HG02763 (cell line): ENCODE measurements around the gene SETBP1.

ENCODE experiments used
- ATAC-seq: cut with Tn5 transposase; IDR thresholded peaks from one replicate; pipeline ENCODE4 v1.9.1; 2021; ENCODE audit warnings: mild to moderate bottlenecking, moderate library complexity; ENCODE audit not compliant: unreplicated experiment

Gene SETBP1

GRCh38 chr18:44957461-44957860 lies 276.8 kb downstream of the SETBP1 start:
- no peak for ATAC-seq

GRCh38 chr18:44958040-44958439 lies 277.4 kb downstream of the SETBP1 start:
- no peak for ATAC-seq

- ATAC-seq: no peak
These were observed 277.8 kb downstream of the SETBP1 start for GRCh38 chr18:44958455-44958854.

- no peak for ATAC-seq
These were observed 278.3 kb downstream of the SETBP1 start for GRCh38 chr18:44959013-44959412.

- ATAC-seq: no peak
These were observed 279.9 kb downstream of the SETBP1 start for GRCh38 chr18:44960580-44960979.

DNA sequence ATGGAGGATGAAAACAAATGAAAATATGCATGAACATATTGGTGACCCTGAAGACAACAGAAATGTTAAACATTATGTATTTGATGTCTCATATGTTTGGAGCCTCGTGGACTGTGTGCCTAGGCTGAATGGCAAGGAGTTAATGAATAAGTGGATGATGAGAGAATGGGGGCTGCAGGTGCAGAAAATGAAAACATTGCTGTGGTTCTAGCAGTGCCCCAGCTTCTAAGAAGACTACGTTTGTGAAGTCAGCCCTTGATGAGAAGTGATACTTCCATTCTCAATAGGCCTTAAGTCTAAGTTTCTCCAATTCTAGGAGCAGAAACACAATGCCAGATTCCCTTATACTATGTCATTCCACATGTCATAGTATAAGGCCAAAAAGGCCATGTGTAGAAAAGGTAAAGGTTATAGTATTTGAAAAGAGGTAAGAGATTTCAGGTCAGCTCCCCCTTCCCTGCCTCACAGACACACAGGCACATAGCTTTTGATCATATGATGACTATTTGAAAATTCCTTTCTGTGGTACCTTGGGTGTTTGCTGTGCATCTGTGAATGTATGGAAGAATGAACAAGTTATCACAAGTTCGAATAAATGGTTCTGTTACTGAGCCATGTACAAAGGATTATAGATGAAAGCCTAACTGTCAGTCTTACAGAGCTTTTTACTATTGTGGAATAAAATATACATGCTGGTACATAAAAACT lies 280.8 kb downstream of the SETBP1 start:
- no peak for ATAC-seq

DNA sequence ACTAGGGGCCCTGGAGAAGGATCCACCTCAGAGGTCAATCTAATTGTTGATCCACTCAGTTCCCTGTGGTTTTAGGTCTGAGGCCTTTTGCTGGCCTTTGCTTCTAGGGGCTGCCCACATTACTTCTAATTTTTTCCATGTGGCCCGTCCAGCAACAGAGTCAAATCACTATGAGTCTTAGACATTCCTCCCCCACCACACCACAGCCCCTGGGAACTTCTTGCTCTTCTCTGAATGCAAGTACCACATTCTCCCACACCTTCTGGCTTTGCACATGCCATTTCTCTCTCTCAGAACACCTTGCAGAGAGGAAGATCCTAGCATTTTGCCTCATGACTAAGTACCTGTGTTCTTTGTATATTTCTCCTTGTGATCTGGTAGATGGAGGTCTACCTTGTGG lies 286.9 kb downstream of the SETBP1 start:
- ATAC-seq: no peak

DNA sequence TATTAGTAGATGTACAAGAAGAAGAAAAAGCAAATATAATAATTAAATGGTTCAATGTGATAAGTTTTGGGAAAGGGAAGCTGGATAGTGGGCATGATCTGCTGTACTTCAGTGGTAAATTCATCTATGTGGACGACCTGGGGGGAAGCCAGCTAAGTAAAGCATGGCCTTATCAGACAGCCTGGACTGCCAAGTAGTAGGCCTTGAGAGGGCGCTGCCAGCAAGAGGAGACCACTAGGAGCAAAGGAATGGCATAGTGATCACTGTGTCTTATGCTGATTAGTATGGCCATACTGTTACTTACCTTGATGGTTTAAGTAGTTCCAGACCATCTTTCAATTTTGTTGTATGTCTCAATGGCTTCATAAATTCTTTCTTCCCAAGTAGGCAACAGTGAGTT lies 287.6 kb downstream of the SETBP1 start:
- ATAC-seq: no peak

GRCh38 chr18:44969214-44969795 lies 288.6 kb downstream of the SETBP1 start:
- no peak for ATAC-seq

GRCh38 chr18:44973282-44973681 lies 292.6 kb downstream of the SETBP1 start:
- no peak for ATAC-seq

DNA sequence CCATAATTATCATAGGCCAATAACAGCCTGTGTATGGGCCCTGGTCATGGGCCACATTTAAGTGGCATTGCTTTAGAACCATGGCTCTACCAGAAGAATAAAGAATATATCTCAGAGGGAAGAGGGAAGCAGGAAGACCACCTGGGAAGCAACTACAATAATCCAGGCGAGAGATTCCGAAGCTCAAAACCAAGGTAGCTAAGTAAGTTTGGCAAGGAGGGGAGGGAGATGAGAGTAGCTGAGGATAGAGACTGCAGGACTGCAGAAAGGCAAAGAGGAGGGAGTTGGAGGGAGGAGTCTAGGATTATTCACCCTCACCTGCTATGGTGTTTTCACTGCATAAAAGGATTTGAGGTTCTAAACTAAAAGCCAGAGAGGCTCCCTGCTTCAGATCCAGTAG lies 293.5 kb downstream of the SETBP1 start:
- no peak for ATAC-seq

DNA sequence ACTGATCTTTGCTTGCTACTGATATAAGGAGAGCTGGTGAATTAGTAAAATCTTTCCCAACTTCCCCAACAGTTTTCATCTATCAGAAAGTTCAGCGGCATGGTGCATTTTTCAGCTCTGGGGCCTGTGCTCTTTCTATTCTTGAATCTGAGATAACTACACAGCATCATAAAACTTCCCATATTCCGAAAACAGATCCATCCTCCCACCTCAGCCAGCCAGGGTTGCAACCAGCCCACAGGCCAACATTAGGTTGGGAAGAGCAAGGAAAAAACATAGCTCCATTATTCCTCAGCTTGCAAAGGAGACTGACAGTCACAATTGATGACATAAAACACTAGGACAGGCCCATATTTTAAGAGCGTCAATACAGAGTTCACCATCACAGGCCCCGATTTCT lies 297.2 kb downstream of the SETBP1 start:
- no peak for ATAC-seq

GRCh38 chr18:44979748-44980147 lies 299.1 kb downstream of the SETBP1 start:
- no peak for ATAC-seq

DNA sequence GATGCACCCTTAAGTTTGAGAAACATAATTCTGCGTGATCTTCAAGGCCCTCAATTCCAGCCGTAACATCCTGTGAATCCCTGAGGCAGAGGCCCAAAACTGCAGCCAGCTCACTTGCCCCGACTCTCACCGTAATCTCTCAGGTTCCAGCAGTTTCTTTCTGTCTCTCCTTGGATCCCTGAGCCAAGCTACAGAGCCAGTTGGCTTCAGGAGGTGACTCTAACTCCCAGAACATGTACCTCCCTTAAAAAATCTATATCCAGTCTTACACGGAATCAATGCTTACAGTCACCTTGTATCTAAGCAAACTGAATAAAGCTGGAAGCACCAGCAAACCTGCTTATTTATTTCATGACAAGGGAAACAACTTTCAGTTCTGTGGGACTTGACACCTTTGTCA lies 300.4 kb downstream of the SETBP1 start:
- no peak for ATAC-seq

DNA sequence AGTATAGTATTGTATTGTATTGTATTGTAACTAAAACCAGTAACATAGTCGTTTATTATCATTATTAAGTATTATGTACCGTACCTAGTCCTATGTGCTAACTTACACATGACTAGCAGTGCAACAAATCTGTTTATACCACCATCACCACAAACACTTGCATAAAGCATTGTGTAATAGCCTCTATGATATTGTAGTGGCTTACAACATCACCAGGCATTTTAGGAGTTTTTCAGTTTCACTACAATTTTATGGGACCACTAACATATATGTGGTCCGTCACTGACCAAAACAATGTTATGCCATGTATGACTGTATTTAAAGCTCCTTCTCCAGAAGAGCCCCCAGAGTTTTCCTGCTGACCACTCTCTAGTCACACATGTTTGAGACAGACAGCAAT lies 306.2 kb downstream of the SETBP1 start:
- ATAC-seq: no peak

- no peak for ATAC-seq
These were observed 306.7 kb downstream of the SETBP1 start for GRCh38 chr18:44987371-44987770.

DNA sequence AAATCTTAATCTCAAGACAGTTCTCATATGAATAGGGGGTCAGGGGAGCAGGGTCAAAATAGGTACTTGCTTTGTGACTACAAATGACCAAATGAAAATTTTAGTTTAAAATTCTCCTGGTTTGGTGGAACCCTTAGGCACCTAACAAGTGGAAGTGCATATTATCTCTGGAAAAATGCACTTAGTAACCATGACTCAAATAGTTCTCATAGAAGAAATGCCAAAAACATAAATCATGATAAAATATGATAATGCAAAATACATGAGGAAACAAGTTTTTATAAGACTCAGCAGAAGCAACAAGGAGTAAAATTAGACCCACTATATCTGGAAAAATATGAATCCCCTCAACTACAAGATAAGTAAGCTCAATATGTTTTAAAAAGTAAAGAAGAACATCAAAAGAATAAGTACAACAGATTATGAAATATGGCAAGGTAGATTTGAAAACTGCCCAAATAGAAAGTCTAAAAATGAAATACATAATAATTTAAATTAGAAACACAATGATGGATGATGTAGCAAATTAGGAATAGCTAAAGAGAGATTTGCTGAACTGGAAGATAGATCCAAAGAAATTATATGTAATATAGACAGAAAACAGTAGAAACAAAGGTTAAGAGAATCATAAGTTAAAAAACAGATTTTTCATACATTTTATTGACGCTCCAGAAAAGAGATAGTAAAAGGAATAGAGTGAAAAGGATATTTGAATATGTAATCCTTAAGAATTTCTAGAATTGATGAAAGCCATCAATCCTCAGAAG lies 308.3 kb downstream of the SETBP1 start:
- ATAC-seq: no peak

DNA sequence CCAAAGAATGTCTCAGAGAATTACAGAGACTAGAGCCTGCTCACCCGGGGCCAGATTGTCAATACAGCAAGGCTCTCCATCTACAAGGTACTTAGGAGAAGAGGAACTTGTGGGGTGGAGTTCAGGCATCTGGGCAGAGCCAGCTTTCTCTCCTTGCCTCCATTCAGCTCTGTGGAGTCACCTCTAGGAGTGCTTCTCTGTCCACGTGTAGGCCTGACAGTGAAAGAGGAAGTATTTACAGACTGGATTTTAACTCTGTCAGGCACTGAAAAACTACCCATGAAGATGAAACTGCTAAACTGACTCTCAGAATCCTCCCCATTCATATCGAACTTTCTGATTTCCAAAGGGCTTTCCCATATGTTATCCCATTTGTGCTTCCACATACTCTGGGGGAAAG lies 315.6 kb downstream of the SETBP1 start:
- peak; percentile 66 for ATAC-seq

DNA sequence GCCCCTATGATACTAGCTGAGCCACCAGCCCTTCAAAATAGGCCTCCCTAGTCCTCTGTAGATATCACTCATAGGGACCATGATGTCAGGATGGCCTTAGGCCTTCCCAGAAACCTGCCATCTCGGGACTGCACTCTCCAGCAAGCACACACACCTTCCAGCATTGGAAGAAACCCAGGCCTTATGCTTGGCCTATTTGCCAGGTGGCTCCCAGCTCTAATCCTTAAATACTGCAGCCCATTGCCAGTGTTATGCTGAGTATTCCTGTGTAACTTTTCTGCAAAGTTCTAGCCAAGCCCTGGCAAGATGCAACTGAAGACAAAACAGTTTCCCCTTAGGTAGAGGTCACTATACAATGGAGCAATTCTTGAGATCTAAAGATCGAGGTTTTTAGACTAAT lies 316.5 kb downstream of the SETBP1 start:
- ATAC-seq: no peak

DNA sequence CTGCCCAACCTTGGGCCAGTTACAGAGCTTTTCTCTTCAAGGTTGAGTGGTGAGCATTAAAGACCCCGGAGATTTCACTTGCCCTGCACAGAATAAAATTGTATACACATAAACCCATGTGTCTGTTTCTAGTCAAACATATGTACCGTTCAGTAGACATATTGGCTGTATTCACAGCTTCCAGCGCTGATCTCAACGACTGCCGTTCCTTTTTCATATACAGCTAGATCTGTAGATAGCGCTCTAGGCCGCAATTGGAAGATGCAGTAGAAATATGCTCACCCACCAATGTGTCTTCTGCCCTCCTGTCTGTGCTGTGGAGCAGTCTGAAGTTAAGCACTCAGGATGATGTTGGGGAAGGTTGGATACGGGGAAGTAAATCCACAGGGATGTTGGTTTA lies 317.7 kb downstream of the SETBP1 start:
- ATAC-seq: no peak

DNA sequence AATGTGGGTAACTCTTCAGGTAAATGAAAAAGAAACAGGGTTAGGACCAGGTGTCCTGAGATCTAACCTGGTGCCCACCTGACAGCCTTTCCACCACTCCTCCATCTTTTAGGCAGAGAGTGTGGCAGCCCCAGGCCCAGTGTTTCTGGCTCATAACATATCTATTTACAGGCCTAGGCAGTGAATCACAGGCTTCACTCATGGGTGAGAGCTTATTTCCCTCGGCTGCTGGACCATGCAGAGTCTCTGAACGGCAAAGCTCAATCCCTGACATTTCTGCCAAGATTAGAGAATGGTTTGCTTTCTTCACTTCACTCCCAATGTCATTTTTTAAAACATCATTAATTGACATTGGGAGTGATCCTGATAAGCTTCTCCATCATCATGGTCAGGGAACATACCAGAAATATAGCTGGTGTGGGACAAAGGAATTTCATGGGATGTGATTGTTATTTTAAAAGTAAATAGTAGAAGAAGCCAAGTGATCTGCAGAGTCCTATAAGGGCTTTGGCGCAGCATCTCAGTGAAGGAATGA lies 323.9 kb downstream of the SETBP1 start:
- no peak for ATAC-seq

GRCh38 chr18:45006934-45007333 lies 326.2 kb downstream of the SETBP1 start:
- ATAC-seq: no peak
